Ishikawa (cell line): ENCODE data around the gene MPI.

Experiments used
- CEBPB ChIP-seq: IDR thresholded peaks from 2 replicates; pipeline ENCODE4 v1.6.1; 2012
- CREB1 ChIP-seq: IDR thresholded peaks from 2 replicates; pipeline ENCODE4 v1.6.1; 2012; ENCODE audit warnings: low read depth
- EP300 ChIP-seq: IDR thresholded peaks from 2 replicates; pipeline ENCODE4 v1.6.1; 2012; ENCODE audit warnings: borderline replicate concordance
- MAX ChIP-seq: IDR thresholded peaks from 2 replicates; pipeline ENCODE4 v1.6.1; 2012
- RAD21 ChIP-seq: IDR thresholded peaks from 2 replicates; pipeline ENCODE4 v1.6.1; 2012; ENCODE audit warnings: low read depth
- REST ChIP-seq: IDR thresholded peaks from 2 replicates; pipeline ENCODE4 v1.6.1; 2012; ENCODE audit warnings: low read depth, mild to moderate bottlenecking
- TAF1 ChIP-seq: IDR thresholded peaks from 2 replicates; pipeline ENCODE4 v1.6.1; 2012; ENCODE audit warnings: low read depth, mild to moderate bottlenecking
- TCF12 ChIP-seq: IDR thresholded peaks from 2 replicates; pipeline ENCODE4 v1.6.1; 2012; ENCODE audit warnings: low read depth
- YY1 ChIP-seq: IDR thresholded peaks from 2 replicates; pipeline ENCODE4 v1.6.1; 2012; ENCODE audit warnings: low read depth

GRCh38 chr15:74873036-74873755 is 16.6 kb upstream of the MPI start, which contains the start of gene SCAMP2:
- TF ChIP-seq REST: no peak
- no peak for TF ChIP-seq YY1
- TF ChIP-seq MAX: peak; percentile 75; the same call in 1 of the 2 replicates
- TF ChIP-seq EP300: no peak; the same call in 1 of the 2 replicates
- TF ChIP-seq TAF1: peak; percentile 80
- no peak for TF ChIP-seq CEBPB
- TF ChIP-seq TCF12: peak; percentile 66; the same call in 1 of the 2 replicates
- peak; percentile 60 for TF ChIP-seq CREB1
- TF ChIP-seq RAD21: no peak
